SU-DHL-6 (cell line): ENCODE results near the gene CDKAL1.

Experiments used
- EZH2phosphoT487 ChIP-seq: fragments of 200-600 bp; sonication (generic), shearing (Covaris generic); conservative IDR thresholded peaks from 2 replicates; pipeline ENCODE4 v1.6.1; 2018; ENCODE audit warnings: mild to moderate bottlenecking, antibody characterized with exemption, low read length, moderate library complexity, mixed read lengths
- TF ChIP-seq, protein P1 (sequence below): fragments of 200-600 bp; sonication (generic); IDR thresholded peaks from one replicate; pipeline ENCODE4 v1.5.1; 2017; ENCODE audit warnings: antibody characterized with exemption, mild to moderate bottlenecking, low read length, moderate library complexity; ENCODE audit not compliant: insufficient read depth, poor library complexity, severe bottlenecking

GRCh38 chr6:21073318-21073839 is 539.1 kb downstream of the CDKAL1 start:
- TF ChIP-seq, protein P1, sequence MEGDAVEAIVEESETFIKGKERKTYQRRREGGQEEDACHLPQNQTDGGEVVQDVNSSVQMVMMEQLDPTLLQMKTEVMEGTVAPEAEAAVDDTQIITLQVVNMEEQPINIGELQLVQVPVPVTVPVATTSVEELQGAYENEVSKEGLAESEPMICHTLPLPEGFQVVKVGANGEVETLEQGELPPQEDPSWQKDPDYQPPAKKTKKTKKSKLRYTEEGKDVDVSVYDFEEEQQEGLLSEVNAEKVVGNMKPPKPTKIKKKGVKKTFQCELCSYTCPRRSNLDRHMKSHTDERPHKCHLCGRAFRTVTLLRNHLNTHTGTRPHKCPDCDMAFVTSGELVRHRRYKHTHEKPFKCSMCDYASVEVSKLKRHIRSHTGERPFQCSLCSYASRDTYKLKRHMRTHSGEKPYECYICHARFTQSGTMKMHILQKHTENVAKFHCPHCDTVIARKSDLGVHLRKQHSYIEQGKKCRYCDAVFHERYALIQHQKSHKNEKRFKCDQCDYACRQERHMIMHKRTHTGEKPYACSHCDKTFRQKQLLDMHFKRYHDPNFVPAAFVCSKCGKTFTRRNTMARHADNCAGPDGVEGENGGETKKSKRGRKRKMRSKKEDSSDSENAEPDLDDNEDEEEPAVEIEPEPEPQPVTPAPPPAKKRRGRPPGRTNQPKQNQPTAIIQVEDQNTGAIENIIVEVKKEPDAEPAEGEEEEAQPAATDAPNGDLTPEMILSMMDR, result no peak
- no peak for TF ChIP-seq EZH2phosphoT487
